ENCODE data around the gene TCF7L2.

TCF7L2 gene

GRCh38 chr10:112948196-112948595 lies 1.9 kb upstream of the TCF7L2 start:
- DNase-seq (ENCODE audit: low spot score), result no peak

GRCh38 chr10:112949143-112949823 lies 764 bp upstream of the TCF7L2 start:
- peak; percentile 57 for DNase-seq (ENCODE audit: low spot score)

DNA sequence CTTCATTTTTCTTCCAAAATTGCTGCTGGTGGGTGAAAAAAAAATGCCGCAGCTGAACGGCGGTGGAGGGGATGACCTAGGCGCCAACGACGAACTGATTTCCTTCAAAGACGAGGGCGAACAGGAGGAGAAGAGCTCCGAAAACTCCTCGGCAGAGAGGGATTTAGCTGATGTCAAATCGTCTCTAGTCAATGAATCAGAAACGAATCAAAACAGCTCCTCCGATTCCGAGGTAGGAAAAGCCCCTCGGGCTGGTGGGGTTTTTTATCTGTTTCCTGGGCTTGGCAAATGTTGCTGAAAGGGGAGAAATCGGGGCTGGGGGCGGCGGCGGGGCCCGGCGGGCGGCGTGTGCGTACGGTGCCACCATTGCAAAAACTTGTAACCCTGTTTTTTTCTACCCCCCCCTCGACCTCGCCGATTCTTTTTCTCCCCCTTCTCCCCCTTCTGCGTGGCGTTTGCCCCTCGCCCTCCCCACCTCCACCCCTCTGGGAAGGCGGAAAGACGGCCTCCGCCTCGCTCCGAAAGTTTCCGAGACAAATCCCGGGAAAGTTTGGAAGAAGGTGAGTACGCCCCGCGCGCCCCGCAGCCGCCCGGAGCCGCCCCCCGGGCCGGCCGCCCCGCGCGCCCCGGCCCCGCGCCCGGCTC lies 789 bp downstream of the TCF7L2 start:
- DNase-seq (ENCODE audit: low spot score), result peak; percentile 50

- DNase-seq (ENCODE audit: low spot score), result peak; percentile 41
Measured at GRCh38 chr10:112951359-112952281, 1.6 kb downstream of the TCF7L2 start.

DNA sequence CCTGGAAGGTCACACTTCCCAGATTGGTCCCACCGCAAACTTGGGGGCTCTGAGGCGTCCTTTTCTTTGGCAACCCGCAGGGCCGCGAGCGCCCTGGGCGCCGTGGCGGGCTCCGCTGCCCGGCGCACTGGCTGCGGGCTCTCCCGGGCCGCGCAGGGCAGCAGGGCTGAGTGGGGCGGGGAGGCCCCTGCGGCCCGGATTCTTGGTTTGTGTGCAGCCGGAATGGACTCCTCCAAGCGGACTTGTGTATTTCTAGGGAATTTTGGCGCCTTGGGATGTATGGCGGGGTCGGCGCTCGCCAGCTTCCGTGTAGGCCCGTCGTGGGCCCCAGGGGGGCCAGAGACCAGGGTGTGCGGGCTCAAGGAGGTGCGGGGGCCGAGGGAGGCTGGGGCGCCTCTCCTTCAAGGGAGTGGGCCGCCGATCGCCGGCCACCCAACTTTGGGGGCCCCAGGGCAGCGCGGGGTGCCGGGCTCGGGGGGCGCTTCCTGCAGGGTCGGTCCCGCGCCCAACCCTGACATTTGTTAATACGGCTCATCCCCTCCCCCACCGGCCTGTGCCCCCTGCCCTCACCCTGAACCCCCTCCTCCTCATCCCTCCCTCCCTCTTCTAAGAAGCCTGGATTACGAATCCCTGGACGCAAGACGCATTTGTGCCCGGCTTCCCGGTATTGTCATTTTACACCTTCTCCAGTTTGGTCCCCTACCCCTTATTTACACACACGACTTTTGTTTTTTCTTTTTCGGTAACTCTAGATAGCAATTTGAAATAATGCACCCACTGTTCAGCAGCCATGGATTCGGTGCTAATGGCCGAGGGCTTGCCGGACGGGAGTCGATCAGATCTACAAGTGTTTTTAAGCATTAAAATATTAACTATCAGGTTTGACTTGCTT lies 2.5 kb downstream of the TCF7L2 start:
- DNase-seq (ENCODE audit: low spot score), result no peak

- peak; percentile 22 for DNase-seq (ENCODE audit: low spot score)
Measured at GRCh38 chr10:112953174-112954159, 3.4 kb downstream of the TCF7L2 start.

DNA sequence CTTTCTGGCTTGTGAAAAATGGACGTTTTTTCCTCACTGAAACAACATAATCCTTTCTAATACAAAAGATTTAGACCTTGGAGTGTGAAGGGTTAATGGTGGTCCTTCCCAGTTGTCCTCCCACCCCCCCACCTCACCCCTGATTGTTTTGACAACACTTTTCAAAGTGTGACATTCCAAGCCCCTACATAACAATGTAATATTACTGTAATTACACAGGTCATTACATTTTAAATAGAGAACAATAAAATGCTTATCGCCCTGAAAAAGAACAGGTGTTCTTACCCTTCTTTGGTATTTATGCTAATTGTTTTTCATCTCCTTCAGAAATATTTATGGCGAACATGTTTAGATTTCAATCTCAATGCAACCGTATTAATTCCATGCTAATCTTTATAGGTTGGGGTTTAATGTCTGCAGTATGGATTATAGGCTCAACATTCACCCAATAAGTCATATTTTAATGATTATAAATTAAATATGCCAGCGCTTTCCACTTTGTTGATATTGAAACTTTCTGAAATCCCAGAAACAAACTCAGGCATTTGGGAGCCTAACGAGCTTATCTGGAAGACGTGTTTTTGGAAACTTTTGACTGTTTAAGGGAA lies 5.0 kb downstream of the TCF7L2 start:
- no peak for DNase-seq (ENCODE audit: low spot score)

DNA sequence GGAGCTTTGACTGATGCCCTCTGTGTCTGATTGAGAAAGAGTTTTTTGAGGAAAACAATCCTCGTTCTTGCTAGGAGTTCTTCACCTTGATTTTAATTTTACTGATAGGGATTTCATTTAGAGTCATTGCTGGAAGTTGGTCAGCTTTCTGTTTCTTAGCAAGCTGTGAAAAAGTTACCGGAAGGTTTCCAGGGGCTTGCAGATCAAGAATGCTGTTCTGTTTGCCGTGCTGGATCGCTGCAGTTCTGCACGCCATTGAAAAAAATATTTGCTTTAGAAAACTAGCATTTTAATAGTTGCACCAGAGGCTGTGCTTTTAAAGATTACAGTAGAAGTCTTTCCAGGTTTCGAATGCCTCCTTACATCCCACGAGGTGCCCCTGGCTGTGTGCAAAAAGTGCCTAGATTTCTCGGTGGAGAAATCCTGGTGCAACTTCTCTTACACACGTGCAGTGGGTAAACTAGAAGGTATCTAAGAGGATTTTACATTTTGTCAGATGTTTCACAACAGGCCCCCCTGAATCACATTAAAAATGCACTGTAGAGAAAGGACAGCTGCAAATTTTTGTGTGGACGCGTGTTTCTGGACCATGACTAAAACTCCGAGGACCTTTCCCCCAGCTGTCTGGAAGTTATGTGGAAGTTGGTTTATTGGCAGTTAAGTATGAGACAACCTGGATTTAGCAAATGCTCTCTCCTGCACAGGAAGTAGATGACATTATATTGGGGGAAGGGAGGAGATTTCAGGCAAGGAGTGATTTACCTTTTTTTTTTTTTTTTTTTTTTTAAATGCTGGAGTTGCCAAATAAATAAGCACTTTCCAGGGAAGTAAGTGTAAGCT lies 5.8 kb downstream of the TCF7L2 start:
- peak; percentile 60 for DNase-seq (ENCODE audit: low spot score)

DNA sequence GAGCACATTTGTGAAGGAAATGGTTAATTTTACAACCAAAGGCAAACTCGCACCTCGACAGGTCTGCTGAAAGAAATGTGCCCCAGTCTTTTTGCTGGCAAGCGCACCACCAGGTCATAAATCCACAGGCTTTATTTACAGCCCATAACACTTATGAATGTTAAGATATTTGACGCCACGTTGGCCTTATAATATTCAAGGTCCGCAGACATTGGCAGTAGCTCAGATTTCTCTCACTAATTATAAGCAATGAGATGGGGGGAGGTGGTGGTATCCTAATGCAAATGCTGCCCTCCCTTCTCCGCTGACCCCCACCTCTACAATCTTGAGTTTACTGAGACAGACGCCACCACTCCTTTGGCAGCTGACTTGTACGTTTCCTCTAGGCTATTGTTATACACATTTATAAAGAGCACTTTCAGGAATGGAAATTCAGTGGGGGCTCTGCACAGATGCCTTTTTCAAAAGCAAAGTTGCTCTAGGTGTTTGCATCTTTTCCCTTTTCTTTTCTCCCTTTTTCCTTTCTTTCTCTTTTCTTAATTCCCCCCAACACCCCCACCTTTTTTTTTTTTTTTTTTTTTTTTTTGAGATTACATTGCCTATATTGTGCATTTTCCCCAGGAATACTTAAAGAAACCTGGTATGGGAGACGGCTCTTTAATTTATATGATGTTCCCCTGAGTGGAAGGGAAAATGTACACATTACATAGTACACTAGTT lies 6.7 kb downstream of the TCF7L2 start:
- DNase-seq (ENCODE audit: low spot score), result peak; percentile 31

DNA sequence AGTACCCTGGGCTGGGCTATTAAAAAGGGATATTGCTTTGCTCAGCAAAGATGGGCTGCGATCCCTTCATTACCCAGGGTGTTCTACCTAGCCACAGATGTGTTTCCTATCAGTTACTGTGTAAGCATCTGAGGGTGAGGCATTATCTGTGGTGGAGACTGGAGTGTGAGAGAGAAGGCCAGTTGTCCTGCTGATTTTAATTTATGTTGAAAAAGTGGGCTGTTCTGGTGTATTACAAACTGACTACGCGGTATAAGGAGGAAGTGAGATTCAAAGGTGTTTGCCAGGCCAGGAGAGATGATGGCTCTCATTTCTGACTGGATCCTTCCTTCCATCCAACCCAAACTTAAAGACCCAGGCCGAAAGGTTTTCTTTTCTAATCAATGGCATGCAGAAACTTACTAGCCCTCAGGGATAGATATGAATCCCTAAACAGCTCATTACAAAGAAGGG lies 7.6 kb downstream of the TCF7L2 start:
- DNase-seq (ENCODE audit: low spot score), result no peak

- DNase-seq (ENCODE audit: low spot score), result no peak
Measured at GRCh38 chr10:112958275-112958995, 8.4 kb downstream of the TCF7L2 start.

DNA sequence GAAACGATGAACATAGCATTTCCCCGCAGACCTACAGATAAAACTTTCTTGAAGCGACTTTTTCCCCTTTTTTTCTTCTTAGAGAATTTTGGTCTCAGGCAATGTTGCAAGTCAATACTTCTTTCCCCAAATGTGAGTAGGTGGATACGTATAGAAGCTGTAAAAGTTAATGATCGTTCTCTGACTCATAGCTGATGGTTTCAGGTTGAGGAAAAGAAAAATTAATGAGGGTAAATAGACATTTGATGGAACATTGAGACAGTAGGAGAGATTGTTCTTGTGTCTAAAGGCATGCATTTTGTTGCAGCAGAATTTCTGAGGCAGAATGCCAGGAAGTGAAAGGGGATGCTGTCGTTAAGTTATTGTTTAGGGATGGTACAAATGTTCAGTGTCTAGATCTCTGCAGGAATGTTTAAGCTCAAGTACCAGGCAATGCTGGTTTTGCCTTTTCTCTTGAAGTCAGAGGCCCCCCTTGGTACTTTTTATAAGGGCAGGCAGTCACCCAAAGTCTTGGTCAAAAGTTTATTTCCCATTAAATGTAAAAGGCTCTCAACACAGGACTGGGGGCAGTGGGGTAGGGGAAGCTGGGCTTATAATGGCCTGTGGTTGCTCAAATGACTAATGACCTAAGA lies 9.3 kb downstream of the TCF7L2 start:
- DNase-seq (ENCODE audit: low spot score), result no peak

- DNase-seq (ENCODE audit: low spot score), result no peak
Measured at GRCh38 chr10:112960151-112960681, 10.2 kb downstream of the TCF7L2 start.

DNA sequence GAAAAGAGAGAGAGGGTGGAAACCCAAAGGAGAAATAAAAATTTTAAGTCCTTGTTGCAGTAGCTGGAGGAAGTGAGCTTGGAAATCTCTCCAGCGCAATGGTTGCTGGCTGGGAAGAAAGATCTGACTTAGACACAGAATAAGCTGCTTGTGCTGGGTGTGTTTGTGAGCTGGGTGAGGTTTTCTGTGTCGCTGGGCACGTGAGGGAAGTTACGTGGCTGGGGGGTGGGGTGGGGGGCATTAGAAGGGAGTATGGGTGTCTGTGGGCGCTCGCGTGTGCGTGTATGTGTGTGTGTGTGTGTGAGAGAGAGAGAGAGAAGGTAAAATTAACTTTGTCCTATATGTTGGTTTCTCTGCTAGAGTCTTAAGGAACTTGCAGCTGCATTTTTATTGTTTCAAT lies 11.6 kb downstream of the TCF7L2 start:
- DNase-seq (ENCODE audit: low spot score), result no peak

GRCh38 chr10:112962343-112962742 lies 12.3 kb downstream of the TCF7L2 start:
- DNase-seq (ENCODE audit: low spot score), result no peak

GRCh38 chr10:112963835-112964234 lies 13.8 kb downstream of the TCF7L2 start:
- peak; percentile 62 for DNase-seq (ENCODE audit: low spot score)

GRCh38 chr10:112964482-112964881 lies 14.4 kb downstream of the TCF7L2 start:
- DNase-seq (ENCODE audit: low spot score), result no peak

All from kidney capillary endothelial cell (primary cell).